Left hindlimb (tissue), 1 donor: ENCODE measurements around the gene CAPZA1.

Experiments used
- DNase-seq: peaks from one replicate; pipeline ENCODE4 v3.0.0-alpha.2; 2018

The CAPZA1 gene

GRCh38 chr1:112678605-112679004 is 59.0 kb downstream of the CAPZA1 start:
- no peak for DNase-seq

- no peak for DNase-seq
Measured at GRCh38 chr1:112685913-112686312, 66.3 kb downstream of the CAPZA1 start.

GRCh38 chr1:112686417-112686816 is 66.8 kb downstream of the CAPZA1 start:
- DNase-seq, result no peak

- DNase-seq, result no peak
Measured at GRCh38 chr1:112686835-112687234, 67.2 kb downstream of the CAPZA1 start.

GRCh38 chr1:112687361-112687760 is 67.7 kb downstream of the CAPZA1 start:
- DNase-seq, result no peak

- DNase-seq, result no peak
Measured at GRCh38 chr1:112687785-112688496, 68.3 kb downstream of the CAPZA1 start.

GRCh38 chr1:112688781-112689193 is 69.2 kb downstream of the CAPZA1 start:
- peak; percentile 58 for DNase-seq

GRCh38 chr1:112689196-112689841 is 69.7 kb downstream of the CAPZA1 start:
- DNase-seq, result no peak

GRCh38 chr1:112689842-112690237 is 70.2 kb downstream of the CAPZA1 start:
- DNase-seq, result no peak

- no peak for DNase-seq
Measured at GRCh38 chr1:112692681-112693080, 73.0 kb downstream of the CAPZA1 start.

GRCh38 chr1:112693821-112694220 is 74.2 kb downstream of the CAPZA1 start:
- DNase-seq, result no peak

- DNase-seq, result no peak
Measured at GRCh38 chr1:112694363-112694929, 74.8 kb downstream of the CAPZA1 start.

- no peak for DNase-seq
Measured at GRCh38 chr1:112695276-112695675, 75.6 kb downstream of the CAPZA1 start.

- DNase-seq, result no peak
Measured at GRCh38 chr1:112696578-112697314, 77.1 kb downstream of the CAPZA1 start.

GRCh38 chr1:112697781-112698201 is 78.2 kb downstream of the CAPZA1 start:
- DNase-seq, result no peak

GRCh38 chr1:112698366-112699310 is 79.0 kb downstream of the CAPZA1 start:
- DNase-seq, result peak; percentile 37

- DNase-seq, result no peak
Measured at GRCh38 chr1:112699425-112700144, 80.0 kb downstream of the CAPZA1 start.

- DNase-seq, result peak; percentile 95
Measured at GRCh38 chr1:112700290-112701226, 80.9 kb downstream of the CAPZA1 start.

- peak; percentile 38 for DNase-seq
Measured at GRCh38 chr1:112701227-112702066, 81.8 kb downstream of the CAPZA1 start.

GRCh38 chr1:112702067-112702395 is 82.4 kb downstream of the CAPZA1 start:
- DNase-seq, result no peak
